OCI-M2 (cell line): ENCODE data around the gene TRPC4AP.
"Not testable (repeated sequence)": the region's sequence is repeated elsewhere in the genome, so short reads cannot be mapped to it uniquely, and the experiment has no call there.

Experiments
- DNase-seq: peaks from one replicate; lab custom pipeline; 2025; ENCODE audit not compliant: unreplicated experiment; lab: John Stamatoyannopoulos, UW

The TRPC4AP gene

DNA sequence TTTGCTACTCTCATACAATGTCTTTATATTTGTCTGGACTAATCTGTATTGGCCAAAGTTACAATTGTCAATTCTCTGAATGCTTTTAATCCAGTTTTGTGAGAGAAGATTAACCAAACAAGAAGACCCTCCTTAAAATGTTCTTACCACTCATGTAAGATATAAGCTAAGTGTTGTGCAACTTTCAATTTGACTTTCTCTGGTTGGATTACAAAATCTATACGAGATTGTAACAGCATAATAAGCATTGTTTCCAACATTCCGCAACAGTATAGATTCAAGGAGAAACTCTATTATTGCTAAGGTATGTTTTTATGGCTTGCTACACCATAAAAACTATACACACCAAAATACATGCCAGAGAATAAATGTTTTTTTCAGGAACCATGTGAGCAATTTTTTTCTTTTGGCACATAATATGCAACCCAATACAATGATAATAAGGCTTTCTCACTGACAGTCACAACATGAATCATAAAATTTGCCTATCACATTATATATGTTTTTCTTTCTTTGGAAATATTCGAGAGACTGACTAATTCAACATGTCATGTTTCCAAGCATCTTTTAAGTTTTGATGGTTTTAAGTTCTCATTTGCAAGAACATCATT lies 12.2 kb upstream of the TRPC4AP start:
- DNase-seq = no peak

DNA sequence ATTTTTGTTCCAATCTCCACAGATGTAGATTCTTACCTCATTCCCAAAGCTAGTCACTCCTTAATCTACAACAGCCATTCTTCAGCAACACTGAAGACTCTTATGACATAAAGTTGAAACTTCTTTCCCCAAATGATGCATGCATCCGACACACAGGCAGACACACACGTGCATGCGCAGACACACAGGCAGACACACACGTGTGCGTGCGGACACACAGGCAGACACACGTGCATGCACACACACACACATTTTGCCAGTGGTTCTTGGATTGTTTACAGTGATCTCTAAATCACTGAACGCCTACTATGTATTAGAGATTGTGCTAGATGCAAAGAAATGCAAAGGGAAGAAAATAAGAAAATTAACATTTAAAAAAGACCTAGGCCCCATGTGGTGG lies 9.0 kb upstream of the TRPC4AP start:
- DNase-seq = no peak

DNA sequence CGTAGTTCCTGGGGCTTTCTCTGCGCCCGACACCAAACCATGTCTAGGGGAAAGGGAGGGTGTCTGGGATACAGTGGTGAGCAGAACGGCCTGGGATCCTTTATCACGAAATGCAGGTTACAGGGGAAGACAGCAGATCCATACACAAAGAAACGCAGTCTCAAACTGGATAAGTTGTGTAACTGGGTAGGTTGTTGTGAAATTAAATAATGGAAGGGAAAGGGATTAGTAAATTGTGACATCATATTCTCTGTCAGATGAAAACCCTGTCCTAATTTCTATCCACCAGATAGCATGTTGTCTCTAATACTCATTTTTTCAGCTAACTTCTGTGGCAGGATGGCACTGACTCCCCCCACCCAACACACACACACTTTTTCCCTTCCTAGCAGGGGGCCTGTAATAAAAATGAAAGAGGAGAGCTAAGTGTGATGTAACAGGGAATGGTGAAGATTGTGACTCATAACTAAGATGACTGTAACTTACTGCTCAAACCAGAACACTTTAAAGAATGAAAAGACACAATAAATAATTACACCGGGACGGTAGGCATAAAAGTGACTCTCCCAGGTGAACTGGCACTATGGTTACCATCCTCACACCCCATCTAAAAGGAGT lies 769 bp upstream of the TRPC4AP start:
- no peak for DNase-seq

DNA sequence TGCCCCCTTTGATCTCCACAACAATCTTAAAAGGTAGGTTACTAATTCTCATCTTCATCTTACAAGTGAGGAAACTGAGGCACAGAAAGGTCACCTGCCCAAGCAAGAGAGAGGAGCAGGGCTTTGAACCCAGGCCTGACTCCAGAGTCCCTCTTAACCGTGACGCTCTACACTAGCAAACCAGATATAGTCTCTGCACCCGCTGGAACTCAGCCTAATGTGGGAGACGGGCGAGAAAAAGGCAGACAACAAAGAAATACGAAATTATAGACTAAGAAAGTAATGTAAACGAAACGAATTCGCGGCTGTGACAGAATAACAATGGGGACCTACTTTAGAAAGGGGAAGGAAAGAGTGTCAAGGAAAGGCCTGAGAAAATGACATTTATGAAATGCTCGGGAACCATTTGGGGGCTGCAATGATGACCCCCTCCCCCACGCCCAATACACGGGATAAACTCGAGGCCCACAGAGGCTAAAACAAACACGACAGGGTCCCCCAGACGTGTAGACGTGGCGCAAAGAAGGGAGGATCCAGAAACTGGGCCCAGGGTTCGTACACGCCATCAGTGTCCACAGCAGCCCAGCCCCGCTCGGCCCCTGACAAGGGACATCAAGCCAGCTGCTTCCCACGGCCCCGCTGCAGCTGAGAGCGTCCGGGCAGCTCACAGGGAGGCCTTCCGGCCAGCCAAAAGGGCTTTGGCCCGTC lies 637 bp downstream of the TRPC4AP start:
- no peak for DNase-seq

DNA sequence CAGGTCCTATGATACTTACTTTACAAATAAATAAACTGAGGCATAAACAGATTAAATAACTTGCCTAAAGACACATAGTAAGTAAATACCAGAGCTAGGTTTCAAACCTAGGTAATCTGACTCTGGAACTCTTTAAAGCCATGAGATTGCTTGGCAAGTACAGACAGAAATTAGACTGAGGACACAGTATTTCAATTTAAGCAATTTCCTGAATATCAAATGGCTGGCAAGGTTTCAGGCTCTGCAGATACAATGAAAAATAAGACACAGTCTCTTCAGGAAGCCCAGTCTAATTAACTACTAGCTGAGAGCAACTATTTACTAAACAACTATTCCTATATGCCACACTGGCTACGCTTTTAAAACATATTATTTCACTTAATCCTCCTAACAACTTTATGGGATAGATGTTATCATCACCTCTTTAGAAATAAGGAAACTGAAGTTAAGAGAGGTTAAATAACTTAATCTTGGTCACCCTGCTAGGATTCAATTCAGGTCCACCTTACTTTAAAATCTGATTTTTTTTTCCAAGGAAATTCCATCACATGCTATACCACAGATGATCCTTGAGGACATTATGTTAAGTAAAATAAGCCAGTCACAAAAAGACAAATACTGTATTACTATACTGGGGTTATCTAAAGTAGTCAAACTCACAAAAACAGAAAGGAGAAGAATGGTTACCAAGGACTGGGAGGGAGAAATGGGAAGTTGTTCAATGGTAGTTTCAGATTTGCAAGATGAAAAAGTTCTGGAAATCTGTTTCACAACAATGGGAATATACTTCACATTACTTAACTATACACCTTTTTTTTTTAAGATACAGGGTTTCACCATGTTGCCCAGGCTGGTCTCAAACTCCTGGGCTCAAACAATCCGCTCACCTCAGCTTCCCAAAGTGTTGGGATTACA lies 4.1 kb downstream of the TRPC4AP start:
- DNase-seq = no peak

DNA sequence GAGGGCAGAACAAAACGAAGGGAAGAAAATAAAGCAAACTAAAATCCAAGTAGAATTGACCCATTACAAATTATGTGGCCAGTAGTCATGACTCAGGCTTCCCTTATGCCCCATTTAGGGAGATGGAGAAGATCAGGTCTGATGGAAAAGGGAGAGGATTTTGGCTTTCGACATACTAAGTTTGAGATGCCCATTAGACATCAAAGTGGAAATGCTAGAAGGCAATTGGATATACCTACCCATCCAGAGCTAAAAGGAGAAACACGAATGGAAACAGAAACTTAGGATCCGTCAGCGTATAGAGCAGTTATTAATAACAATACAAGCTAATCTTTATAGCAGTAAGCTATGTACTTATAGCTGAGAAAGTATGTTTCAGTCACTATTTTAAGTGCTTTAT lies 4.8 kb downstream of the TRPC4AP start:
- no peak for DNase-seq

DNA sequence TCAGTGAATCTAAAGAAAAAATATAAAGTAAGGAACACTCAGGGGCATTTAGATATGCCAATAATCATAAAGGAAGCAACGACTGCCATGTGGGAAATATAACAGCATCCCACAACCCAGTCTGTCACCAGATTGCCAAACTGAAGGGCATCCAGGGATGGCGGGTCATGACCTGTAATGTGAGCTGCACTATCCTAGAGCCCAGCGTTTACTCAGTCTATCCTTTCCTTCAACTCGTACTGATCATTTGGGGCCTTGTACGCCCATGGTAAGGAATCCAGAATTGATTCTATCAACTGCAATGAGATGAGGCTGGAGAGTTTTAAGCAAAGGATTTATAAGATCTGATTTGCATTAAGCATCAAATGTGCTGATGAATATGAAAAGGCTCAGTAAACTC lies 5.3 kb downstream of the TRPC4AP start:
- no peak for DNase-seq

DNA sequence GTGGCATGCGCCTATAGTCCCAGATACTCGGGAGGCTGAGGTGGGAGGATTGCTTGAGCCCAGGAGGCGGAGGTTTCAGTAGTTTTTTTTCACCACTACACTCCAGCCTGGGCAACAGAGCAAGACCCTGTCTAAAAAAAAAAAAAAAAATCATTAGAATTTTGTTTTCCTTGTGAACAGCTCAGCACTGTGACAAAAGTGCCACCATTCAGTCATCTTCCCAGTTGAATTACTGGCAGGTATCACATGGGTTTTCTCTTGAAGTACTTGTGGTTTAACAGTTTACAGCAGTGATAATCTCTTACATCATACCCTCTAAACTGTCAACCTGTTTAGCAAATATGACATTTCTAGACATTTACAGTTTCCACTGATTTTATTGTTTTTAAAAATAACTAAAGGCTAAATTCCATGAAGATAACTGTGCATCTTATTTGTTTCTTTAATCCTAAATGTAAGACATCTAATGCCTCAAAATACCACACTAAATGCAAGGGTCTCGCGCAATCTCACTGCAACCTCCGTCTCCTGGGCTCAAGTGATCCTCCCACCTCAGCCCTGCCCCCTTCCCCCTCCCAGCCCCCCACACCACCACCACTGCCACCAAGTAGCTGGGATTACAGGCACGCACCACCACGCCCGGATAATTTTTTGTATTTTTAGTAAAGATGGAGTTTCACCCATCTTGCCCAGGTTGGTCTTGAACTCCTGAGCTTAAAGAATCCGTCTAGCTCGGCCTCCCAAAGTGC lies 7.0 kb downstream of the TRPC4AP start:
- DNase-seq = no peak

DNA sequence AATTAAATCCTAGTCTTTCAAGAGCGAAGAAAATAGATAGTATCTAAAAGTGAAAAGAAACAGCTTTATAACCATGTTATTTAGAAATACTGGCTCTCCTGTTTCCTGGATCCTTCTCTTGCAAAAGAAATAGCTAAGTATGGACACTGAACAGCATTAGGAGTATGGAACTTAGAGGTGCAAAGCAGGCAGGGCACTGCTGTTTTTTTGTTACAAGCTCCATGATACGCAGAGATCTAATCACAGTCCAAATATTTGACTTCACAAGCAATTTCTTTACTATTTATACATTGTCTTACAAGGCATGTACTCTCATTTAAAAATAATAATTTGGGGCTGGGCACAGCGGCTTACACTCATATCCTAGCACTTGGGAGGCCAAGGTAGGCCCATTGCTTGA lies 7.6 kb downstream of the TRPC4AP start:
- no peak for DNase-seq

DNA sequence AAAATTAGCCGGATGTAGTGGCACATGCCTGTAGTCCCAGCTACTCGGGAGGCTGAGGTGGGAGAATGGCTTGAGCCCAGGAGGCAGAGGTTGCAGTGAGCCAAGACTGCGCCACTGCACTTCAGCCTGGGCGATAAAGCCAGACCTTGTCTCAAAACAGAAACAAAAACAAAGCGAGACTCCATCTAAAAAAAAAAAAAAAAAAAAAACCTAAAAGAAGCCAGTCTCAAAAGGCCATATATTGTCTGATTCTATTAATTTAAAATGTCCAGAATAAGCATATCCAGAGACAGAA lies 12.3 kb downstream of the TRPC4AP start:
- DNase-seq = not testable (repeated sequence)

DNA sequence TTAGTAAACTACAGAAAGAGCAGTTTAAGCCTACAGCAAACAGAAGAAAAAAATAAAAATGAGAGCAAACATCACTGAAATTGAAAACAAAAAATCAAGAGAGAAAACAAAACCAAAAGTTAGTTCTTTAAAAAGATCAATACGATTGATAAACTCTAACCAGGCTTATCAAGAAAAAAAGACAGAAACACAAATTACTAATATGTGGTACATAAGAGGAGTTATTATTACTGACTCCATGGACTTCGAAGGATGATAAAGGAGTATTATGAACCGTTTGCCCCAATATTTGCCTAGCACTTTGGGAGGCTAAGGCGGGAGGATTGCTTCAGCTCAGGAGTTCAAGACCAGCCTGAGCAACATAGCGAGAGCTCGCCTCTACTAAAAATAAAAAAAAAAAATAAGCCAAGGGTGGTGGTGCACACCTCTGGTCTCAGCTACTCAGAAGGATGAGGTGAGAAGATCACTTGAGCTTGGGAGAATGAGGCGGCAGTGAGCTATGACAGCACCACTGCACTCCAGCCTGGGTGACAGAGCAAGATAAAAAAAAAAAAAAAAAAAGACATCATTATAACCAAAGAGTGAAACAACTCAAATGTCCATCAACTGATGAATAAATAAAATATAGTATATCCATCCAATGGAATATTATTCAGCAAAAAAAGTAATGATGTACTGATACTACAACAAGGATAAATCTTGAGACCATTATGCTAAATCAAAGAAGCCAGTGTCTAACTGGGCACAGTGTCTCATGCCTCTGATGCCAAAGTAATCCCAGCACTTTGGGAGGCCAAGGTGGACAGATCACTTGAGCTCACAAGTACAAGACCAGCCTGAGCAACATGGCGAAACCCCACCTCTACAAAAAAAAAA lies 12.9 kb downstream of the TRPC4AP start:
- no peak for DNase-seq

DNA sequence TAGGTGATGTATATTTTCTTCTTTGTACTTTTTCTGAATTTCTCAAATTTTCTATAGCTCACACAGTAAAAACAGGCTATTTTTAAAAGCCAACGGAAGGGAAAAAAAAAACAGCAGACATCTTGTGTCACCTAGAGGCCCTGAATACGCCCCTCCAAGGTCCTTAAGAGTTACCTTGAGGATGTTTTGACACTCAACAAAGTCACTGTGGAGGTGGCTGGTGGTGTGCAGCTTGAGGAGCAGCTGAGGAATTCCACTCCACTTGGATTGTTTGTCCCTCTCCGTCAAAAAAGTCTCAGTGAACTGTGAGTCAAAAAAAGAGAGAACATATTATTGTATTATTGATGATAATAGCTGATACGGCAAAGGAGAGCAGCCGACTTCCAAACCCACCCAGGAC lies 14.7 kb downstream of the TRPC4AP start:
- no peak for DNase-seq

DNA sequence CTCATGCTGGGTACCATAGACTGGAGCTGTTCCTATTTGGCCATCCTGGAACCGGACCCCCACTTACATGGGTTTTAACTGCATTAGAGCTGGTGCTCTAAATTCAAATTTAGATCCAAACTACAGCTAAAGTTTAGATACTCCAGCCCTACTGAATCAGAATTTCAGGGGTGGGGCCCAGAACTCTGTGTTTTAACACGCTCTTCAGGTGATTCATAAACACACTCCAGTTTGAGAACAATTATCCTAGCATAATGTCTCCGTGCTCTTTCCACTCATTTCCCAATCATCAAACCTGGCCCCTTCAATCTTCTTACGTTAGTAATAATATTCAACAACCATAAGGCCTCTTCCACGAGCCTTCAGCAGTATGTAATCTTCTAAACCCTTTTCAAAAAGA lies 15.3 kb downstream of the TRPC4AP start:
- DNase-seq = no peak

DNA sequence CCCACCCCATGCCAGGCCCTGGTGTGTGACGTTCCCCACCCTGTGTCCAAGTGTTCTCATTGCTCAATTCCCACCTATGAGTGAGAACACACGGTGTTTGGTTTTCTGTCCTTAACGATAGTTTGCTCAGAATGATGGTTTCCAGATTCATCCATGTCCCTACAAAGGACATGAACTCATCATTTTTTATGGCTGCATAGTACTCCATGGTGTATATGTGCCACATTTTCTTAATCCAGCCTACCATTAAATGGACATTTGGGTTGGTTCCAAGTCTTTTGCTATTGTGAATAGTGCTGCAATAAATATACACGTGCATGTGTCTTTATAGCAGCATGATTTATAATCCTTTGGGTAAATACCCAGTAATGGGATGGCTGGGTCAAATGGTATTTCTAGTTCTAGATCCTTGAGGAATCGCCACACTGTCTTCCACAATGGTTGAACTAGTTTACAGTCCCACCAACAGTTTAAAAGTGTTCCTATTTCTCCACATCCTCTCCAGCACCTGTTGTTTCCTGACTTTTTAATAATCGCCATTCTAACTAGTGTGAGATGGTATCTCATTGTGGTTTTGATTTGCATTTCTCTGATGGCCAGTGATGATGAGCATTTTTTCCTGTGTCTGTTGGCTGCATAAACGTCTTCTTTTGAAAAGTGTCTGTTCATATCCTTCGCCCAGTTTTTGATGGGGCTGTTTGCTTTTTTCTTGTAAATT lies 21.0 kb downstream of the TRPC4AP start:
- not testable (repeated sequence) for DNase-seq

DNA sequence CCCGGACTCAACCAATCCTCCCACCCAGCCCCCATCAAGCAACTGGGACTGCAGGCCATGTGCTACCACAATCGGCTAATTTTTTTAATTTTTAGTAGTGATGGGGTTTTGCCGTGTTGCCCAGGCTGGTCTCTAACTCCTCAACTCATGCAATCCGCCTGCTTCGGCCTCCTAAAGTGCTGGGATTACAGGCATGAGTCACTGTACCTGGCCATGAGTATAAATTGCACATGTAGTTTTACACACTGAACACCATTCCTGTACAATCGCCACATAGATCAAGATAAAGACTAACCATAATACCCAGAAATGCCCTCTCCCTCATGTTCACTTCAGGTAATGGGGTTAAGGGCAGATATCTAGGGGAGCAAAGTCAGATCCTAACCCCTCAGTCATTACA lies 26.4 kb downstream of the TRPC4AP start:
- no peak for DNase-seq

DNA sequence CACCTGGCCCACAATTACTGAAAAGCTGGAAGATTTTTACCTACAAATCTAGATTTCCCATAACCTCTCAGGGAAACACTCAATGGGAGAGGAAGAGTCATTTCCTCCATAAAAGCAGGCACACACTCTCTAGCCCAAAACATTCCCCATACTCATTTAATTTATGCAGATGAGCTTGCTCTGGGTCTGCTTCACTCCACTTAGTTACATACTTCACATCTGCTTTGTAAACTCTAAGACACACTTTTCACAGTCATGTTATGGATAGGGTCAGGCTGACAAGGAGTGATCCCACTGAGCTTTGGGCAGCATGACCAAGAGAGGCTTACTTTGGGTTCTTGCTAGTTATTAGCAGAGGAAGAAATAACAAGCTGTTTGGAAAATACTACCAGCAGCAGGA lies 27.4 kb downstream of the TRPC4AP start:
- DNase-seq = no peak

DNA sequence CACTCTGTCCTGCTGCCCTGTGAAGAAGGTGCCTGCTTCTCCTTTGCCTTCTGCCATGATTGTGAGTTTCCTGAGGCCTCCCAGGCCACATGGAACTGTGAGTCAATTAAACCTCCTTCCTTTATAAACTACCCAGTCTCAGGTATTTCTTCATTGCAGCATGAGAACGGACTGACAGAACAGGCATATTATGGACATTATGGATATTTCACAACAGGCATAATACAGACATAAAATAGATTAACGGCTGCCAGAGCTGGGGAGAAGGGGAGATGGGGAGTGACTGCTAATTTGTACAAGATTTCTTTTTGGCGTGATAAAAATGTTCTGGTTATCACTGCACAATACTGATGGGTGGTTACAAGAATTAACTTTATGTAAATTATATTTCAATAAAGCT lies 29.4 kb downstream of the TRPC4AP start:
- DNase-seq = no peak

DNA sequence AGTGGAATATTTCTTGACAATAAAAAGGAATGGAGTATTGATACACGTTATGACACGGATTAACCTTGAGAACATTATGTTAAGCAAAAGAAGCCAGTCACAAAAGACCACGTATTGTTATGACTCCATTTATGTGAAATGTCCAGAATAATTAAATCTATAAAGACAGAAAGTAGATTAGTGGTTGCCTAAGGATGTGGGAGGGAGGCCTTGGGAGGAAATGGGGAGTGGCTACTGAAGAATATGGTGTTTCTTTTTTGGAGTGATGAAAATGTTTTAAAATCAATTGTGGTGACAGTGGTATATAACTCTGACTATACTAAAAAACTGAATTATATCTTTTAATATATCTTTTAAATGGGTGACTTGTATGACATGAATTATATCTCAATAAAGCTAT lies 30.1 kb downstream of the TRPC4AP start:
- no peak for DNase-seq

DNA sequence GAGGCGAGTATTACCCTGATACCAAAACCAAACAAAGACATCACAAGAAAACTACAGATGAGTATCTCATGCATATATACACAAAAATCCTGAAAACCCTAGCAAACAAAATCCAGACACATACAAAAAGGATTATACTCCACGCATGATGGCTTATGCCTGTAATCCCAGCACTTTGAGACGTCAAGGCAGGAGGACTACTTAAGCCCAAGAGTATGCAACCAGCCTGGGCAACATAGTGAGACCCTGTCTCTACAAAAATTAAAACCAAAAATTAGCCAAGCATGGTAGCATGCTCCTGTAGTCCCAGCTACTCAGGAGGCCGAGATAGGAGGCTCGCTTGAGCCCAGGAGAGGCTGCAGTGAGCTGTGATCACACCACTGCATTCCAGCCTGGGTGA lies 32.4 kb downstream of the TRPC4AP start:
- no peak for DNase-seq

DNA sequence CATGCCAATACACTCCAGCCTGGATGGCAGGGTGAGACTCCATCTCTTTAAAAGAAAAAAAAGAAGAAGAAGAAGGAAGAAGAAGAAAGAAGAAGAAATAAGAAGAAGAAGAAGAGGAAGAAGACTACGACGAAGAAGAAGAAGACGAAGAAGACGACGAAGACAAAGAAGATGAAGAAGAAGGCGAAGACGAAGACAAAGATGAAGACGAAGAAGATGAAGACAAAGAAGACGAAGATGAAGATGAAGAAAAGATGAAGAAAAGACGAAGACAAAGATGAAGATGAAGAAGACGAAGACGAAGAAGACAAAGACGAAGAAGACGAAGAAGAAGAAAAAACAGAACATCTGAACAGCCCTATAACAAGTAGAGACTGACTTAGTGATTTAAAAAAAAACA lies 33.0 kb downstream of the TRPC4AP start:
- DNase-seq = no peak
